Stimulated activated CD8-positive, alpha-beta memory T cell treated with anti-CD3 and anti-CD28 coated beads, Interleukin-4, amount 100 ng/mL, for 24 hours (primary cell): ENCODE results near the gene RNF224.
"Not testable (repeated sequence)": the region's sequence is repeated elsewhere in the genome, so short reads cannot be mapped to it uniquely, and the experiment has no call there.

Experiments used
- DNase-seq: peaks from one replicate; pipeline ENCODE4 v3.0.0-alpha.2; 2020; ENCODE audit warnings: low read depth

RNF224 gene

DNA sequence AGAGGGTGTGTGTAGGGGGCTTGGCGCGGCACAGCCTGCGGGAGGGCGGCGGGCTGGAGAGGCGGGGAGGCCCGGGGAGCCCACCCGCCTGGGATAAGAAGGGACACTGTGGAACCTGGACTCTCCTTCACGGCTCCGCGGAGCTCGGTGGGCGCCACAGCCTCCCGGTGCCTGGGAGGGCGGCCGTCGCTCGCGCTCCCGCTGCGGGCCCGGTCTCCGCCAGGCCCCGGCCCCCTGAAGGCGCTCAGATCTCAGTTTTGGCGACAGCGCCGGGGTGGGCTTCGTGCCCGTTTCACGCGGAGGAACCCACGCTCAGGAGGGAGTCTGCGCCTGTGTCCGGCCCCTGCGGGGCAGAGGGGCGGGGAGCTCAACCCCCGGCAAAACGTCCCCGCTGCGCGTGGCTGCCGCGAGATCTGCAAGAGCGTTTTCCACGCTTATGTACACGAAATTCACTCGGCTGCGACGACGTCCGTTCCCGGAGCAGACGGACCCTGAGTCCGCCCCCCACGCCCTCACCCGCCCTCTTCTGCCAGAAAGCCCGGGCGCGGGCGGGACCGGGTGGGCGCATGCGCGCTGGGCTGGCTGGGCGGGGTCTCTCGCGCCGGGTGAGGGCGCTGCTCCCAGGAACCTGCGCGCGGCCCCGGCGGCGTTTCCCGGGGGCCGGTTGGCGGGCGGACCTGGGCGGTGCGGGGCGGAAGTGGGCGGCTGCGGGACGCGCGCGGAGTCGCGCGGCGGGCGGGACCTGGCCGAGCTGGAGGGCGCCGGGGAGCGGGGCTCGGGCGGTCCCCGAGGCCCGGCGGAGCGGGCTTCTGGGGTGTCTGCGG lies 27.5 kb downstream of the RNF224 start, which contains the start of gene NELFB:
NELFB (plus strand) TSS at position 704 of the 824 bp plus-strand sequence.
- peak; percentile 96 for DNase-seq

- no peak for DNase-seq
These were observed 28.3 kb downstream of the RNF224 start for GRCh38 chr9:137255448-137256114.

GRCh38 chr9:137256362-137256761 lies 29.1 kb downstream of the RNF224 start:
- no peak for DNase-seq

GRCh38 chr9:137256856-137257255 lies 29.6 kb downstream of the RNF224 start:
- no peak for DNase-seq

GRCh38 chr9:137262173-137262908 lies 35.0 kb downstream of the RNF224 start:
- not testable (repeated sequence) for DNase-seq

DNA sequence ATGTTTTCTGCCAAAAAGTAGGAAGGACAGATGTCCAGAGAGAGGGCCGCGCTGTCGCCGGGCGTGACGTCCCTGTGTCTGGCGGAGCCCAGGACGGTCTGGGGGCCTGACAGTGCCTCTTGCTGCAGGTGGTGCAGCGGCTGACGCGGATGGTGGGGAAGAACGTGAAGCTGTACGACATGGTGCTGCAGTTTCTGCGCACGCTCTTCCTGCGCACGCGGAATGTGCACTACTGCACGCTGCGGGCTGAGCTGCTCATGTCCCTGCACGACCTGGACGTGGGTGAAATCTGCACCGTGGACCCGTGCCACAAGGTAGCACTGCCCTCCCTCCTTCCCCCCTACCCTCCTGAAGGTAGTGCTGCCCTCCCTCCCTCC lies 35.6 kb downstream of the RNF224 start:
- no peak for DNase-seq

GRCh38 chr9:137263506-137263905 lies 36.2 kb downstream of the RNF224 start:
- DNase-seq = no peak

DNA sequence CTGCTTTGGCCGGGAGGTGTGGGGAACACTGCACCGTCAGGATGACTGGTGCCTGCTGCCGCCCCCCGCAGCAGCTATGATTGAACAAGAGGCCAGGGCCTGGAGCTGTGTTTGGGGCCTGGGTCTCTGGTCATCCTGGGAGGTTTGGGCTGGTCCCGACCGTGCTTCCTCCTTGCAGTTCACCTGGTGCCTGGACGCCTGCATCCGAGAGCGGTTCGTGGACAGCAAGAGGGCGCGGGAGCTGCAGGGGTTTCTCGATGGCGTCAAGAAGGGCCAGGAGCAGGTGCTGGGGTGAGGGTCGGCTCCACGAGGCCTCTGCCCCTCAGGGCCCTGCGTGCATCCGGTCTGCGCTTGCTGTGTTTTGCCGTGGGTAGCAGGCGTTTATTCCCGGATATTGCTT lies 36.8 kb downstream of the RNF224 start:
- no peak for DNase-seq

DNA sequence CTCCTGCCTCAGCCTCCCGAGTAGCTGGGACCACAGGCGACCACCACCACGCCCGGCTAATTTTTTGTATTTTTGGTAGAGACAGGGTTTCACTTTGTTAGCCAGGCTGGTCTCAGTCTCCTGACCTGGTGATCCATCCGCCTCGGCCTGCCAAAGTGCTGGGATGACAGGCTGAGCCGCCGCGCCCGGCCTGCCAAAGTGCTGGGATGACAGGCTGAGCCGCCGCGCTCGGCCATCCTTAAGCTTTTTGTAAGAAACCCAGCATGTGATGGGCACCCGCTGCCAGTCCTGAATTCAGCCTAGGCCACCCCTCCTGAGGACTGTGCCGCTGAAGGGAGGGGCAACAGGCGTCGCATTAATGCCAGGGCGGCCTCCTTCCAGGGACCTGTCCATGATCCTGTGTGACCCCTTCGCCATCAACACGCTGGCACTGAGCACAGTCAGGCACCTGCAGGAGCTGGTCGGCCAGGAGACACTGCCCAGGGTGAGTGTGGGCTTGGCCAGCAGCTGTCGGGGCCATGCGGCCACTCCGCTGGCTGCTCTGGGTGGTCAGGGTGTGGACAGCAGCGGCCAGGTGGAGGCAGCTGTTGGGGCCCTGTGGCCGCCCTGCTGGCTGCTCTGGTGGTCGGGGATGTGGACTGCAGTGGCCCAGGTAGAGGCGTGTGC lies 38.3 kb downstream of the RNF224 start:
- no peak for DNase-seq

DNA sequence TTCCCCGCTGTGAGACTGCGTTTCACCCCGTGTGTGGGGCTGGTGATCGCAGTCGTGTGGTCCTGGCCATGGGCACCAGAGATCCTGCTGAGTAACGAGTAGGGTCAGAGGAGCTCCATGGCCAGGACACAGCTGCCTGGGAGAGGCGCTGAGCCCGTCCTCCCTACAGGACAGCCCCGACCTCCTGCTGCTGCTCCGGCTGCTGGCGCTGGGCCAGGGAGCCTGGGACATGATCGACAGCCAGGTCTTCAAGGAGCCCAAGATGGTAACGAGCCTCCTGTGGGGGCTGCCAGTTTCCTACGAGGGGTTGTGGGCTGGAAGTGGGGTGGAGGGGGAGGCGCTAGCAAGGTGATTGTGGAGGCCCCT lies 38.8 kb downstream of the RNF224 start:
- DNase-seq = no peak

DNA sequence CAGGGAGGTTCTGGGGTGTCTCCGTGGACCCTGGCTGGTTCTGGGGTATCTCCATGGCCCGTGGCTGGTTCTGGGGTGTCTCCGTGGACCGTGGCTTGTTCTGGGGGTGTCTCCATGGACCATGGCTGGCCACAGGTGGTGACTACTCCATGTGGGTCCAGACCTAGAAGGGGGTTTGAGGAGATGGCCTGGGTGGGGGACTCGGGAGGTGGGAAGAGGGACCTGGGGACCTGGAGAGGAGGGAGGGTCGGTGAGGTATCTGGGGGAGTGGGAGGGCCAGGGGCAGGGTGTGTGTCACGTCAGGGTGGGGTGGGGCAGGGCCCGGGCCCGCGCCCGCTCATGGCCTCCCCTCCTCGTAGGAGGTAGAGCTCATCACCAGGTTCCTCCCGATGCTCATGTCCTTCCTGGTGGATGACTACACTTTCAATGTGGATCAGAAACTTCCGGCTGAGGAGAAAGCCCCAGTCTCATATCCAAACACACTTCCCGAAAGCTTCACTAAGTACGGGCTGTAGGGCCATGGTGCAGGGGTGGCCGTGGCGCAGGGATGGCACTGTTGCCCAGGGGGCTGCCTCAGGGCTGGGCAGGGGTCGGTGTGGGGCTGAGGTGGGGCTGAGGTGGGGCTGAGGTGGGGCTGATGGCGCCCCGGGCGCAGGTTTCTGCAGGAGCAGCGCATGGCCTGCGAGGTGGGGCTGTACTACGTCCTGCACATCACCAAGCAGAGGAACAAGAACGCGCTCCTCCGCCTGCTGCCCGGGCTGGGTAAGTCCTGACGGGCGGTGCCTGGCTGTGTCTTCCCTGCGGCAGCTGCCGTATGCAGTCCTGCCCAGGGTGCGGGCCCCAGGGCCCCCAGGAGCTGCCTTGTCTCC lies 39.5 kb downstream of the RNF224 start:
- DNase-seq = no peak

GRCh38 chr9:137267933-137268355 lies 40.6 kb downstream of the RNF224 start:
- DNase-seq = no peak

DNA sequence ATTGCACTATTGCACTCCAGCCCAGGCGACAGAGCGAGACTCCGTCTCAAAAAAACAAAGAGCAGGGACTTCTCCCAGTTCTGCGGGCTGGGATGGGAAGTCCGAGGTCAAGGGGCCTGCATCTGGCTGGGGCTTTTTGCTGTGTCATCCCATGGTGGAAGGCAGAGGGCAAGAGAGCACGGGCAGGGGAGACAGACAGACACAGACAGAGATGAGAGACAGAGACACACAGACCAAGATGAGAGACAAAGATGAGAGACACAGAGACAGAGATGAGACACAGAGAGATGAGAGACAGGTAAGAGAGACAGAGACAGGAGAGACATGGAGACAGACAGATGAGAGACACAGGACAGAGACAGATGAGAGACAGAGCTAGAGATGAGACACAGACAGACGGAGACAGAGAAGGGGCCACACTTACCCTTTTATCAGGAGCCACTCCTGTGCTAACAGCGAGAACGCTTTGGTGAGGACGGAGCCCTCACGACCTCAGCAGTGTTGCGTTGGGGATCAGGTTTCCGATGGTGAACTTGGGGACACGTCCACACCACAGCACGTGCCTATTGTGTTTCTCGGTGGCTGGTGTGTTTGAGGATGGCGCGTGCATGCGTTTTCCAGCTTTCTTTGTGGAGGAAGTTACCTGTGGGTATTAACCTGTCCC lies 41.4 kb downstream of the RNF224 start:
- DNase-seq = no peak

DNA sequence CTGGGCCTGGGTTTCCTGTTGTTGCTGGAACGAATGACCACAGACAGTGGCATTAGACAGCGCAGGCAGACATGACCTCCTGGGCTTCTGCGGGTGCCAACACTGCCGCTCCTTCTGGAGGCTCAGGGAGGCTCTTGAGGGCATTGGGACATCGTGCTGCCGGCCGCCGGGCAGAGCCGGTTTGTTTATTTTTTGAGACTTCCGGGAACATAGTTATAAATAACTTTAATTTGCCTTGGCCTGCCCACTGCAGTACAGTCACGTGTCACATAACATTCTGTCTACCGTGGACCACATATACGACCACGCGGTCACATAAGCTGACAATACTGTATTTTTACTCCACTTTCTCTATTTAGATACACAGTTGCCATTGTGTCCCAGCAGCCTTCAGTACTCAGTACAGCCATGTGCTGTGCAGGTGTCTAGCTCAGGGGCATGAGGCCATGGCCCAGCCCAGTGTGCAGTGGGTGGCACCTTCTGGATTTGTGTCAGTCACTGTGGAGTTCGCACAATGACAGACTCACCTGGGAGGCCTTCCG lies 42.0 kb downstream of the RNF224 start:
- no peak for DNase-seq

- DNase-seq = no peak
These were observed 43.8 kb downstream of the RNF224 start for GRCh38 chr9:137270929-137271695.

DNA sequence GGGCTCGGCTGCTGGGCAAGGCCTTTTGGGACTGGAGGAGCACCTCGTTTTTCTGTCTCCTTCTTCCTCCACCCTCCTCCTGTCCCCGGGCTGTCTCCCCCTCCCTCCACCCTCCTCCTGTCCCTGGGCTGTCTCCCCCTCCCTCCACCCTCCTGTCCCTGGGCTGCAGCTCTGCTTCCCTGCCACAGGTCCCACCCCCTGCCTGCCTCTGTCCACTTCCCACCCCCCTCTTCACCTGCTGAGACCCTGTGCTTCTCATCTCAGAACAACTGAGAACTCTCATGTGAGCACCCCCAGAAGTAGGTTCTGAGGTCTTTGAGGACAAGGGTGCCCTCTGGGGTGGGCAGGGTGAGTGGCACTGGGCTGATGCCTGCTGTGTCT lies 44.4 kb downstream of the RNF224 start:
- no peak for DNase-seq

DNA sequence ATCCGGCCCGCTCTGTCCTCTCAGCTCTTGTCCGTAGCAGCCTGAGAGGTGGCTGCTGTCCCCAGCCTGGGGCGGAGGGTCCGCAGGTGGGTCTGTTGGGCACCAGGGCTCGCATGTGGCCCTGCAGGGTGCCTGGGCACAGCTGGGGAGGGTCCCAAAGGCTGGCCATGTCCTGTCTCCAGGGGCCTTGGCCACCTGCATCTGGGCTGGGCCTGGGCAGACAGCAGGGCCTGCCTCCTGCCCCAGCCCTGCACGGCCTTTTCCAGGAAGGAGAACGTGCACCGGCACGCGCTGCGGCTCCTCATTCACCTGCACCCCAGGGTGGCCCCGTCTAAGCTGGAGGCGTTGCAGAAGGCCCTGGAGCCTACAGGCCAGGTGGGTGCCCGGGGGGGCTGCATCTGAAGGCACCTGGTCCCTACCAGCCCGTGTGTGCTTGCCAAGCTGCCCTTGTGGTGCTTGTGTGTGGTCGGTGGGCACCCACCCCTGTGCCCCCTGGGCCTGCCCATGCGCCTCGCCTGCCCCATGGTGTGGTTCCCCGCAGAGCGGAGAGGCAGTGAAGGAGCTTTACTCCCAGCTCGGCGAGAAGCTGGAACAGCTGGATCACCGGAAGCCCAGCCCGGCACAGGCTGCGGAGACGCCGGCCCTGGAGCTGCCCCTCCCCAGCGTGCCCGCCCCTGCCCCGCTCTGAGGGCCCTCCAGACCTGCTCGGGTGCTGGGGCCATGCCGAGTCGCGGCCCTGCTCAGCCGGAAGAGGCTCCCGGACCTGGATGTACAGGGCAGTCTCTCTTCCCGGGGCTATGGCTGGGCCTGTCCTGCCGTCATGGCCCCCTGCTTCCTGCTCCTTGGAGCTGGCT lies 45.2 kb downstream of the RNF224 start:
- no peak for DNase-seq

- DNase-seq = no peak
These were observed 45.8 kb downstream of the RNF224 start for GRCh38 chr9:137273095-137273490.
